Esophagus squamous epithelium (tissue), 4 donors: ENCODE data around the gene OPHN1.

Source experiments
- POLR2A ChIP-seq, 4 donors: fragments of 450-650 bp; IDR thresholded peaks; one replicate each; pipeline ENCODE4 v1.6.1; 2017; ENCODE audit warnings: antibody characterized with exemption in 4 of 4, mild to moderate bottlenecking in 4 of 4, moderate library complexity in 3 of 4
- TF ChIP-seq, protein P1 (sequence below), 6 experiments: fragments of 450-650 bp in 4 of 6; fragments of 200-600 bp in 2 of 6; sonication (generic) in 2 of 6; IDR thresholded peaks; one replicate each; pipeline ENCODE4 v1.5.1; 2016 to 2019; ENCODE audit warnings: antibody characterized with exemption in 6 of 6, mild to moderate bottlenecking in 4 of 6, moderate library complexity in 4 of 6

GRCh38 chrX:68409194-68409593 is 24.1 kb downstream of the OPHN1 start:
- TF ChIP-seq, protein P1, sequence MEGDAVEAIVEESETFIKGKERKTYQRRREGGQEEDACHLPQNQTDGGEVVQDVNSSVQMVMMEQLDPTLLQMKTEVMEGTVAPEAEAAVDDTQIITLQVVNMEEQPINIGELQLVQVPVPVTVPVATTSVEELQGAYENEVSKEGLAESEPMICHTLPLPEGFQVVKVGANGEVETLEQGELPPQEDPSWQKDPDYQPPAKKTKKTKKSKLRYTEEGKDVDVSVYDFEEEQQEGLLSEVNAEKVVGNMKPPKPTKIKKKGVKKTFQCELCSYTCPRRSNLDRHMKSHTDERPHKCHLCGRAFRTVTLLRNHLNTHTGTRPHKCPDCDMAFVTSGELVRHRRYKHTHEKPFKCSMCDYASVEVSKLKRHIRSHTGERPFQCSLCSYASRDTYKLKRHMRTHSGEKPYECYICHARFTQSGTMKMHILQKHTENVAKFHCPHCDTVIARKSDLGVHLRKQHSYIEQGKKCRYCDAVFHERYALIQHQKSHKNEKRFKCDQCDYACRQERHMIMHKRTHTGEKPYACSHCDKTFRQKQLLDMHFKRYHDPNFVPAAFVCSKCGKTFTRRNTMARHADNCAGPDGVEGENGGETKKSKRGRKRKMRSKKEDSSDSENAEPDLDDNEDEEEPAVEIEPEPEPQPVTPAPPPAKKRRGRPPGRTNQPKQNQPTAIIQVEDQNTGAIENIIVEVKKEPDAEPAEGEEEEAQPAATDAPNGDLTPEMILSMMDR (IDR thresholded peaks at IDR 0.05) = no peak
- TF ChIP-seq POLR2A (IDR thresholded peaks at IDR 0.05) = no peak
